ENCODE results near the gene GJD3.

The GJD3 gene

DNA sequence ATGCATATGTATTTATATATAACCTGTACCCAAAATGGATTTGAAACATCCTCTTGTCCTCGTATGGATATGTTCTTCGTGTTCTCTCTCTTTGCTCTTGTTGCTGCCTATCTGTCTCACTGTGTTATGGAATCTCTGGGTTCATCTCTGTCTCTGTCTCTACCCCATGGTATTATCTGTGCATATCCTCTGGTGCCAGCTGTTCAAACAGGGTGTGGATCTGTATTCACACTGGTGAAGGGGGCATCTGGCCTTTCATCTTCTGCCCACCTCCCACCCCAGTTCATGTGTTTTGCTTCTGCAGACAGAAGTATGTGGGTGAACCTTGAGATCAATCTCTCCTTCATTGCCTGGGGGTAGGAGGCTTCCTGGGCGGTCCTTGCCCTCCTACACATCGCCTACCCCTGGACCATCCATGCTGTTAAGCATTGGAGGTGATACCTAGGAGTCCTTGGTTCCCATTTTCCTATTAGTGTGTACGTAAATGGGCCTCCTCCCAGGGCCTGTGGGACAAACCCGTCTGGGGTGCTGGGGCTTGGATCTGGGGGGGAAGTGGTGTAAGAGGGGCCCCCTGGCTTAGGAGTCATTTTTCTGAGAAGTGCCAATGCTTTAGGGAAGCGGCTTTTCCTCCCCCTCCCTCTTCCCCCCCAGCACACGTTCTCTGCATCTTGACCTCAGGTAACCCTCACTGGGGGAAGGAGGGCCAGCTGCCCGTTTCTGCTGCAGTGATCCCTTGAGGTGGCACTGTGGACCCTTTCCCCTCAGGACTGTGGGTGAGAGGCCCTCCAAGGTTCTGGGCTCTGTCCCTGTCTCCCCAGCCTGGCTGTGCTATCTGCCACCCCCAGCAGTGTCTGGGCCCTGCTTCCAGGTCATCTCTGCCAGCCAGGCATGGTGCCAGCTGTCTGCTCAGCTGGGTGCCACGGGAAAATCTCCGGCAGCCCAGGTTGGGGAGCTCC, 34.4 kb downstream of the GJD3 start:
- no peak for TF ChIP-seq POLR2AphosphoS5 (IDR thresholded peaks at IDR 0.05; ENCODE audit: low read depth, low read length)
- no peak for TF ChIP-seq TAF1 (IDR thresholded peaks at IDR 0.05; ENCODE audit: borderline replicate concordance, insufficient read depth, low read length)
- TF ChIP-seq, protein P1, sequence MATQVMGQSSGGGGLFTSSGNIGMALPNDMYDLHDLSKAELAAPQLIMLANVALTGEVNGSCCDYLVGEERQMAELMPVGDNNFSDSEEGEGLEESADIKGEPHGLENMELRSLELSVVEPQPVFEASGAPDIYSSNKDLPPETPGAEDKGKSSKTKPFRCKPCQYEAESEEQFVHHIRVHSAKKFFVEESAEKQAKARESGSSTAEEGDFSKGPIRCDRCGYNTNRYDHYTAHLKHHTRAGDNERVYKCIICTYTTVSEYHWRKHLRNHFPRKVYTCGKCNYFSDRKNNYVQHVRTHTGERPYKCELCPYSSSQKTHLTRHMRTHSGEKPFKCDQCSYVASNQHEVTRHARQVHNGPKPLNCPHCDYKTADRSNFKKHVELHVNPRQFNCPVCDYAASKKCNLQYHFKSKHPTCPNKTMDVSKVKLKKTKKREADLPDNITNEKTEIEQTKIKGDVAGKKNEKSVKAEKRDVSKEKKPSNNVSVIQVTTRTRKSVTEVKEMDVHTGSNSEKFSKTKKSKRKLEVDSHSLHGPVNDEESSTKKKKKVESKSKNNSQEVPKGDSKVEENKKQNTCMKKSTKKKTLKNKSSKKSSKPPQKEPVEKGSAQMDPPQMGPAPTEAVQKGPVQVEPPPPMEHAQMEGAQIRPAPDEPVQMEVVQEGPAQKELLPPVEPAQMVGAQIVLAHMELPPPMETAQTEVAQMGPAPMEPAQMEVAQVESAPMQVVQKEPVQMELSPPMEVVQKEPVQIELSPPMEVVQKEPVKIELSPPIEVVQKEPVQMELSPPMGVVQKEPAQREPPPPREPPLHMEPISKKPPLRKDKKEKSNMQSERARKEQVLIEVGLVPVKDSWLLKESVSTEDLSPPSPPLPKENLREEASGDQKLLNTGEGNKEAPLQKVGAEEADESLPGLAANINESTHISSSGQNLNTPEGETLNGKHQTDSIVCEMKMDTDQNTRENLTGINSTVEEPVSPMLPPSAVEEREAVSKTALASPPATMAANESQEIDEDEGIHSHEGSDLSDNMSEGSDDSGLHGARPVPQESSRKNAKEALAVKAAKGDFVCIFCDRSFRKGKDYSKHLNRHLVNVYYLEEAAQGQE (IDR thresholded peaks at IDR 0.05; ENCODE audit: insufficient read depth in 1 of 2, low read depth in 2 of 2, low read length in 2 of 2): no peak
- no peak for TF ChIP-seq SIN3A (IDR thresholded peaks at IDR 0.05; ENCODE audit: borderline replicate concordance, insufficient read depth, low read length)
- no peak for TF ChIP-seq FOXP2 (optimal IDR thresholded peaks at IDR 0.05; ENCODE audit: borderline replicate concordance, extremely low read depth, extremely low read length, insufficient read depth)

DNA sequence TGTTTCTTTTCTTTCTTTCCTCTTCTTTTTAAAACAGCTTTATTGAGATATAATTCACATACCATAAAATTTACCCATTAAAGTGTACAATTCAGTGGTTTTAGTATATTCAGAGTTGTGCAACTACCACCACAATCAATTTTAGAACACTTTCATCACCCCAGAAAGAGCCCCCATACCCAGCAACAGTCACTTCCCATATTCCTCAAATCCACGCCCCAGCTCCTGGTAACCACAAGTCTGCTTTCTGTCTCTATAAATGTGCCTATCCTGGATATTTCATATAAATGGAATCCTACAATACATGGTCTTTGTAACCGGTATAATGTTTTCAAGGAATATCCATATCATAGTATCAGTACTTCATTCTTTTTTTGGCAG, 36.2 kb downstream of the GJD3 start:
- TF ChIP-seq TAF1 (IDR thresholded peaks at IDR 0.05; ENCODE audit: borderline replicate concordance, insufficient read depth, low read length): no peak
- TF ChIP-seq, protein P1 (IDR thresholded peaks at IDR 0.05; ENCODE audit: insufficient read depth in 1 of 2, low read depth in 2 of 2, low read length in 2 of 2): no peak
- no peak for TF ChIP-seq FOXP2 (optimal IDR thresholded peaks at IDR 0.05; ENCODE audit: borderline replicate concordance, extremely low read depth, extremely low read length, insufficient read depth)
- no peak for TF ChIP-seq SIN3A (IDR thresholded peaks at IDR 0.05; ENCODE audit: borderline replicate concordance, insufficient read depth, low read length)
- no peak for TF ChIP-seq POLR2AphosphoS5 (IDR thresholded peaks at IDR 0.05; ENCODE audit: low read depth, low read length)

DNA sequence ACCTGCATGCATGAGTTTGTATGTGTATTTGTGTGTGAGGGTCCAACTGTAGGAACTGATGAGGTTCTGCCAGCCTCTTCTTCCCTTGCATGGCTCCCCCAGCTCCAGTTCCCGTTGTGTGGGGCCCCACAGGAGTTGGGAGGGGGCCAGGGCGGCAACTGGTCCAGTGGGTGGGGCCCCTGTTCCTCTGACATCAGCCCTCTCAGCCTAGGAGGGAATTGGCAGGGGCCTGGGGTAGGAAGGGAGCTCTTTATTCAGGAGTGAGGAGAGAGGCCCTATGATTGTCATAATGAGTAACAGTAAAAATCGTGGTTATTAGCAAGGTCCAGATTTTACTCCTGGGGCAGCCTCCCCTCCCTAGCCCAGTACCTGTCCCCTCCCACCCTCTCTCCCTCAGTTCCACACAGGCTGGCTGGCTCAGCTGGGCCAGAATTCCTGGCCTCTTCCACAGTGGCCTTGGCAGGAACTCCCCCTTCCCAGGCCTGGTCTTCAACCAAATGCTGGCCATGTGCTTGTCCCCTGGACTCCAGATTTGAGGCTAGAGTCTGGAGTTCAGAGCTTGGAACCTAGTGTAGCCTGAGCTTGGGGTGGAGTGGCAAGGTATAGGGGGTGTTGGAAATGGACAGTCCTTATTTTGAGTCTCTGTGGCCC, 36.7 kb downstream of the GJD3 start:
- no peak for TF ChIP-seq FOXP2 (optimal IDR thresholded peaks at IDR 0.05; ENCODE audit: borderline replicate concordance, extremely low read depth, extremely low read length, insufficient read depth)
- TF ChIP-seq, protein P1 (IDR thresholded peaks at IDR 0.05; ENCODE audit: insufficient read depth in 1 of 2, low read depth in 2 of 2, low read length in 2 of 2): no peak
- TF ChIP-seq SIN3A (IDR thresholded peaks at IDR 0.05; ENCODE audit: borderline replicate concordance, insufficient read depth, low read length): no peak
- TF ChIP-seq POLR2AphosphoS5 (IDR thresholded peaks at IDR 0.05; ENCODE audit: low read depth, low read length): no peak
- TF ChIP-seq TAF1 (IDR thresholded peaks at IDR 0.05; ENCODE audit: borderline replicate concordance, insufficient read depth, low read length): no peak

DNA sequence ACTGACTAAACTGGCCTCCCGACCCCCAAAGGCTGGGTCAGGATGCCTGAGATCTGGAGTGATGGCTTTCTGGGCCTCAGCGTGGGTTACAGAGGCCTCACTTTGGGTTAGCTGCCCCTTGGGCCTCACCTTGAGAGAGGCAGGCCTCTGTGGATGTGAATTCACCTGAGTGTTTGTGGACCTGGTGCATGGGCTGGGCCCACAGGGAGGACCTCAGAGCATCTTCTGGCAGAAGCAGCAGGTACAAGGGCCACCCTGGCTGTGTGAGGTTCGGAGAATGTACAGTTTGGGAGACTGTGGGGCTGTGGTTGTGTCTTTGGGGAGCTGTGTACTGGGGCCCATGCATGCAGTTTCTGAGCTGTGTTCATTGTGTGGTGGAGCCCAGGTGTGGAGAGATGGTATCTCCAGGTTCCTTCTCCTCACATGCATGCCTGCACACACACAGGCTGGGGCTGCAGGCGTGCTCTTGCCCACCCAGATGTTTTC, 37.2 kb downstream of the GJD3 start:
- TF ChIP-seq FOXP2 (optimal IDR thresholded peaks at IDR 0.05; ENCODE audit: borderline replicate concordance, extremely low read depth, extremely low read length, insufficient read depth) (no peak), SIN3A (IDR thresholded peaks at IDR 0.05; ENCODE audit: borderline replicate concordance, insufficient read depth, low read length) (no peak), POLR2AphosphoS5 (IDR thresholded peaks at IDR 0.05; ENCODE audit: low read depth, low read length) (no peak), TAF1 (IDR thresholded peaks at IDR 0.05; ENCODE audit: borderline replicate concordance, insufficient read depth, low read length) (no peak)
- TF ChIP-seq, protein P1 (IDR thresholded peaks at IDR 0.05; ENCODE audit: insufficient read depth in 1 of 2, low read depth in 2 of 2, low read length in 2 of 2): no peak
